Stimulated activated effector memory CD8-positive, alpha-beta T cell treated with anti-CD3 and anti-CD28 coated beads, Interleukin-12 subunit alpha, Interleukin-12 subunit beta, amount 100 ng/mL, for 72 hours (primary cell): ENCODE measurements around the gene CADPS.

ENCODE experiments used
- ATAC-seq: fragments of 150-1000 bp; cut with Tn5 transposase; 2 replicates; pipeline ENCODE4 v1.10.0; 2021
- DNase-seq, 2 donors: peaks; one replicate each; pipeline ENCODE4 v3.0.0; 2021 to 2022; ENCODE audit warnings: low spot score in 2 of 2
- H3K27ac Mint-ChIP-seq: one replicate; pipeline ENCODE4 v1.8.0; 2022; ENCODE audit warnings: mild to moderate bottlenecking, mixed read lengths
- H3K36me3 Mint-ChIP-seq: one replicate; pipeline ENCODE4 v1.8.0; 2022; ENCODE audit warnings: mild to moderate bottlenecking, mixed read lengths
- H3K4me1 Mint-ChIP-seq: one replicate; pipeline ENCODE4 v1.8.0; 2022; ENCODE audit warnings: mixed read lengths
- H3K4me3 Mint-ChIP-seq: one replicate; pipeline ENCODE4 v1.8.0; 2022; ENCODE audit warnings: mild to moderate bottlenecking, mixed read lengths
- H3K9me3 Mint-ChIP-seq: one replicate; pipeline ENCODE4 v1.8.0; 2022; ENCODE audit warnings: mixed read lengths

CADPS gene

GRCh38 chr3:62551556-62551955 lies 323.7 kb downstream of the CADPS start:
- H3K9me3 Mint-ChIP-seq, result peaks cover 16% of the 10 kb centered on the region
- H3K36me3 Mint-ChIP-seq, result no peaks in the 10 kb centered on the region
- DNase-seq (no peak), ATAC-seq (no peak)
- H3K4me1 Mint-ChIP-seq, result no peaks in the 10 kb centered on the region
- no peak overlapping the region for H3K4me3 Mint-ChIP-seq
- H3K27ac Mint-ChIP-seq, result no peak overlapping the region

GRCh38 chr3:62550439-62550838 lies 324.8 kb downstream of the CADPS start:
- DNase-seq, result no peak
- no peak overlapping the region for H3K27ac Mint-ChIP-seq
- ATAC-seq, result no peak
- H3K36me3 Mint-ChIP-seq, result no peaks in the 10 kb centered on the region
- H3K4me1 Mint-ChIP-seq, result no peaks in the 10 kb centered on the region
- H3K9me3 Mint-ChIP-seq, result peaks cover 16% of the 10 kb centered on the region
- no peak overlapping the region for H3K4me3 Mint-ChIP-seq

GRCh38 chr3:62548528-62549205 lies 326.5 kb downstream of the CADPS start:
- Mint-ChIP-seq H3K27ac (no peak overlapping the region), H3K9me3 (peaks cover 16% of the 10 kb centered on the region), H3K4me1 (no peaks in the 10 kb centered on the region), H3K36me3 (no peaks in the 10 kb centered on the region), H3K4me3 (no peak overlapping the region)
- DNase-seq, result no peak
- no peak for ATAC-seq

GRCh38 chr3:62546266-62546665 lies 328.9 kb downstream of the CADPS start:
- Mint-ChIP-seq H3K9me3 (peaks cover 7% of the 10 kb centered on the region), H3K4me3 (no peak overlapping the region), H3K27ac (no peak overlapping the region), H3K4me1 (no peaks in the 10 kb centered on the region), H3K36me3 (no peaks in the 10 kb centered on the region)
- ATAC-seq, result no peak
- no peak for DNase-seq

GRCh38 chr3:62542185-62542584 lies 333.0 kb downstream of the CADPS start:
- no peaks in the 10 kb centered on the region for H3K4me1 Mint-ChIP-seq
- H3K9me3 Mint-ChIP-seq, result no peaks in the 10 kb centered on the region
- no peaks in the 10 kb centered on the region for H3K36me3 Mint-ChIP-seq
- ATAC-seq (no peak), DNase-seq (no peak)
- no peak overlapping the region for H3K4me3 Mint-ChIP-seq
- H3K27ac Mint-ChIP-seq, result no peak overlapping the region

GRCh38 chr3:62539762-62540161 lies 335.5 kb downstream of the CADPS start:
- Mint-ChIP-seq H3K27ac (no peak overlapping the region), H3K4me1 (no peaks in the 10 kb centered on the region), H3K36me3 (no peaks in the 10 kb centered on the region), H3K9me3 (no peaks in the 10 kb centered on the region), H3K4me3 (no peak overlapping the region)
- ATAC-seq (no peak), DNase-seq (no peak)

- Mint-ChIP-seq H3K4me1 (no peaks in the 10 kb centered on the region), H3K4me3 (no peak overlapping the region), H3K27ac (no peak overlapping the region), H3K9me3 (no peaks in the 10 kb centered on the region), H3K36me3 (no peaks in the 10 kb centered on the region)
- DNase-seq (no peak), ATAC-seq (no peak)
These were observed 336.4 kb downstream of the CADPS start for GRCh38 chr3:62538691-62539356.

- no peak for DNase-seq
- ATAC-seq, result no peak
- no peaks in the 10 kb centered on the region for H3K4me1 Mint-ChIP-seq
- H3K36me3 Mint-ChIP-seq, result no peaks in the 10 kb centered on the region
- no peaks in the 10 kb centered on the region for H3K9me3 Mint-ChIP-seq
- no peak overlapping the region for H3K27ac Mint-ChIP-seq
- no peak overlapping the region for H3K4me3 Mint-ChIP-seq
These were observed 340.9 kb downstream of the CADPS start for GRCh38 chr3:62534326-62534725.

GRCh38 chr3:62532796-62533195 lies 342.4 kb downstream of the CADPS start:
- H3K36me3 Mint-ChIP-seq, result no peaks in the 10 kb centered on the region
- DNase-seq, result no peak
- no peak for ATAC-seq
- H3K4me1 Mint-ChIP-seq, result no peaks in the 10 kb centered on the region
- H3K27ac Mint-ChIP-seq, result no peak overlapping the region
- H3K4me3 Mint-ChIP-seq, result no peak overlapping the region
- no peaks in the 10 kb centered on the region for H3K9me3 Mint-ChIP-seq

GRCh38 chr3:62531981-62532380 lies 343.2 kb downstream of the CADPS start:
- no peak overlapping the region for H3K27ac Mint-ChIP-seq
- H3K36me3 Mint-ChIP-seq, result no peaks in the 10 kb centered on the region
- no peaks in the 10 kb centered on the region for H3K4me1 Mint-ChIP-seq
- H3K4me3 Mint-ChIP-seq, result no peak overlapping the region
- H3K9me3 Mint-ChIP-seq, result no peaks in the 10 kb centered on the region
- ATAC-seq (no peak), DNase-seq (no peak)

- DNase-seq, result no peak
- H3K9me3 Mint-ChIP-seq, result no peaks in the 10 kb centered on the region
- no peak for ATAC-seq
- H3K4me3 Mint-ChIP-seq, result no peak overlapping the region
- H3K27ac Mint-ChIP-seq, result no peak overlapping the region
- no peaks in the 10 kb centered on the region for H3K36me3 Mint-ChIP-seq
- H3K4me1 Mint-ChIP-seq, result no peaks in the 10 kb centered on the region
These were observed 343.7 kb downstream of the CADPS start for GRCh38 chr3:62531493-62531892.

GRCh38 chr3:62529230-62529629 lies 346.0 kb downstream of the CADPS start:
- no peaks in the 10 kb centered on the region for H3K4me1 Mint-ChIP-seq
- no peaks in the 10 kb centered on the region for H3K36me3 Mint-ChIP-seq
- H3K27ac Mint-ChIP-seq, result no peak overlapping the region
- no peak for ATAC-seq
- peaks cover 3% of the 10 kb centered on the region for H3K9me3 Mint-ChIP-seq
- H3K4me3 Mint-ChIP-seq, result no peak overlapping the region
- DNase-seq, result no peak

- DNase-seq, result no peak
- H3K4me1 Mint-ChIP-seq, result no peaks in the 10 kb centered on the region
- H3K9me3 Mint-ChIP-seq, result peaks cover 6% of the 10 kb centered on the region
- no peak for ATAC-seq
- no peaks in the 10 kb centered on the region for H3K36me3 Mint-ChIP-seq
- no peak overlapping the region for H3K27ac Mint-ChIP-seq
- no peak overlapping the region for H3K4me3 Mint-ChIP-seq
These were observed 347.7 kb downstream of the CADPS start for GRCh38 chr3:62527474-62527873.

GRCh38 chr3:62525281-62525680 lies 349.9 kb downstream of the CADPS start:
- no peak overlapping the region for H3K4me3 Mint-ChIP-seq
- H3K4me1 Mint-ChIP-seq, result no peaks in the 10 kb centered on the region
- ATAC-seq (no peak), DNase-seq (no peak)
- H3K27ac Mint-ChIP-seq, result no peak overlapping the region
- H3K9me3 Mint-ChIP-seq, result peaks cover 9% of the 10 kb centered on the region
- no peaks in the 10 kb centered on the region for H3K36me3 Mint-ChIP-seq

GRCh38 chr3:62523672-62524071 lies 351.5 kb downstream of the CADPS start:
- DNase-seq, result no peak
- H3K9me3 Mint-ChIP-seq, result peaks cover 10% of the 10 kb centered on the region
- no peaks in the 10 kb centered on the region for H3K36me3 Mint-ChIP-seq
- ATAC-seq, result no peak
- H3K4me1 Mint-ChIP-seq, result no peaks in the 10 kb centered on the region
- no peak overlapping the region for H3K4me3 Mint-ChIP-seq
- H3K27ac Mint-ChIP-seq, result no peak overlapping the region

- H3K4me3 Mint-ChIP-seq, result no peak overlapping the region
- no peaks in the 10 kb centered on the region for H3K36me3 Mint-ChIP-seq
- DNase-seq, result no peak
- peaks cover 10% of the 10 kb centered on the region for H3K9me3 Mint-ChIP-seq
- H3K4me1 Mint-ChIP-seq, result no peaks in the 10 kb centered on the region
- ATAC-seq, result no peak
- H3K27ac Mint-ChIP-seq, result no peak overlapping the region
These were observed 353.6 kb downstream of the CADPS start for GRCh38 chr3:62521464-62522105.
